ENCODE results near the gene PPP3CA. TPM values are rescaled to one million over a fixed set of nuclear protein-coding genes. Genes with fewer than 3 reads are reported as not detected.

PPP3CA gene
- total RNA-seq, 1 donor from 2014 or later, result 29.9 TPM

- H3K4me1 Mint-ChIP-seq (ENCODE audit: low read depth, unreplicated experiment), result no peaks in the 10 kb centered on the region
- no peak for DNase-seq
- no peak overlapping the region for H3K4me3 Mint-ChIP-seq (ENCODE audit: unreplicated experiment)
- no peaks in the 10 kb centered on the region for H3K27me3 Mint-ChIP-seq (ENCODE audit: unreplicated experiment)
- H3K27ac Mint-ChIP-seq (ENCODE audit: unreplicated experiment), result no peak overlapping the region
- no peak for TF ChIP-seq CTCF (IDR thresholded peaks at IDR 0.05; ENCODE audit: partially characterized antibody, unreplicated experiment)
- H3K36me3 Mint-ChIP-seq (ENCODE audit: unreplicated experiment), result no peaks in the 10 kb centered on the region
- no peaks in the 10 kb centered on the region for H3K9me3 Mint-ChIP-seq (ENCODE audit: unreplicated experiment)
These were observed 324.9 kb downstream of the PPP3CA start for GRCh38 chr4:101022151-101023024.

- no peaks in the 10 kb centered on the region for H3K9me3 Mint-ChIP-seq (ENCODE audit: unreplicated experiment)
- no peaks in the 10 kb centered on the region for H3K4me1 Mint-ChIP-seq (ENCODE audit: low read depth, unreplicated experiment)
- H3K36me3 Mint-ChIP-seq (ENCODE audit: unreplicated experiment), result no peaks in the 10 kb centered on the region
- no peak overlapping the region for H3K27ac Mint-ChIP-seq (ENCODE audit: unreplicated experiment)
- no peak for DNase-seq
- H3K4me3 Mint-ChIP-seq (ENCODE audit: unreplicated experiment), result no peak overlapping the region
- TF ChIP-seq CTCF (IDR thresholded peaks at IDR 0.05; ENCODE audit: partially characterized antibody, unreplicated experiment), result no peak
- H3K27me3 Mint-ChIP-seq (ENCODE audit: unreplicated experiment), result no peaks in the 10 kb centered on the region
These were observed 326.4 kb downstream of the PPP3CA start for GRCh38 chr4:101020956-101021355.

GRCh38 chr4:101019941-101020401 is 327.4 kb downstream of the PPP3CA start:
- Mint-ChIP-seq H3K27me3 (ENCODE audit: unreplicated experiment) (no peaks in the 10 kb centered on the region), H3K27ac (ENCODE audit: unreplicated experiment) (no peak overlapping the region), H3K4me1 (ENCODE audit: low read depth, unreplicated experiment) (no peaks in the 10 kb centered on the region), H3K4me3 (ENCODE audit: unreplicated experiment) (no peak overlapping the region), H3K9me3 (ENCODE audit: unreplicated experiment) (no peaks in the 10 kb centered on the region), H3K36me3 (ENCODE audit: unreplicated experiment) (no peaks in the 10 kb centered on the region)
- no peak for DNase-seq
- TF ChIP-seq CTCF (IDR thresholded peaks at IDR 0.05; ENCODE audit: partially characterized antibody, unreplicated experiment), result no peak

- no peaks in the 10 kb centered on the region for H3K4me1 Mint-ChIP-seq (ENCODE audit: low read depth, unreplicated experiment)
- no peak overlapping the region for H3K27ac Mint-ChIP-seq (ENCODE audit: unreplicated experiment)
- no peak for DNase-seq
- no peaks in the 10 kb centered on the region for H3K36me3 Mint-ChIP-seq (ENCODE audit: unreplicated experiment)
- TF ChIP-seq CTCF (IDR thresholded peaks at IDR 0.05; ENCODE audit: partially characterized antibody, unreplicated experiment), result no peak
- H3K27me3 Mint-ChIP-seq (ENCODE audit: unreplicated experiment), result no peaks in the 10 kb centered on the region
- H3K9me3 Mint-ChIP-seq (ENCODE audit: unreplicated experiment), result no peaks in the 10 kb centered on the region
- no peak overlapping the region for H3K4me3 Mint-ChIP-seq (ENCODE audit: unreplicated experiment)
These were observed 328.0 kb downstream of the PPP3CA start for GRCh38 chr4:101019313-101019712.

GRCh38 chr4:101018836-101019235 is 328.5 kb downstream of the PPP3CA start:
- H3K27ac Mint-ChIP-seq (ENCODE audit: unreplicated experiment), result no peak overlapping the region
- no peak for TF ChIP-seq CTCF (IDR thresholded peaks at IDR 0.05; ENCODE audit: partially characterized antibody, unreplicated experiment)
- H3K36me3 Mint-ChIP-seq (ENCODE audit: unreplicated experiment), result no peaks in the 10 kb centered on the region
- no peaks in the 10 kb centered on the region for H3K9me3 Mint-ChIP-seq (ENCODE audit: unreplicated experiment)
- no peaks in the 10 kb centered on the region for H3K27me3 Mint-ChIP-seq (ENCODE audit: unreplicated experiment)
- DNase-seq, result no peak
- H3K4me3 Mint-ChIP-seq (ENCODE audit: unreplicated experiment), result no peak overlapping the region
- no peaks in the 10 kb centered on the region for H3K4me1 Mint-ChIP-seq (ENCODE audit: low read depth, unreplicated experiment)

Measured in glutamatergic neuron (in vitro differentiated cells).